Mesenchymal stem cell (in vitro differentiated cells and primary cell): ENCODE data around the gene KCNH1.

Experiments used
- DNase-seq: peaks from one replicate; pipeline ENCODE4 v3.0.0-alpha.2; 2013
- H2AFZ ChIP-seq: one replicate; pipeline ENCODE4 v1.6.1; 2013; ENCODE audit warnings: low read depth, mild to moderate bottlenecking, control low read depth, inconsistent platforms, low read length, moderate library complexity
- H2AK5ac ChIP-seq: 2 replicates; pipeline ENCODE4 v1.6.1; 2013; ENCODE audit warnings: low read length, moderate library complexity, mild to moderate bottlenecking, inconsistent platforms; ENCODE audit not compliant: severe bottlenecking
- H2BK120ac ChIP-seq: one replicate; pipeline ENCODE4 v1.6.1; 2013; ENCODE audit warnings: low read depth, mild to moderate bottlenecking, inconsistent platforms, low read length, moderate library complexity
- H2BK12ac ChIP-seq, 2 experiments: one replicate each; pipeline ENCODE4 v1.6.1; 2013; ENCODE audit warnings: inconsistent platforms in 2 of 2, low read length in 2 of 2, mild to moderate bottlenecking in 2 of 2, moderate library complexity in 2 of 2, control low read depth in 1 of 2
- H2BK15ac ChIP-seq: one replicate; pipeline ENCODE4 v1.6.1; 2013; ENCODE audit warnings: mild to moderate bottlenecking, low read depth, inconsistent platforms; ENCODE audit not compliant: poor library complexity, severe bottlenecking
- H2BK5ac ChIP-seq: 2 replicates; pipeline ENCODE4 v1.6.1; 2013; ENCODE audit warnings: low read depth, mild to moderate bottlenecking, low read length, control low read depth, inconsistent platforms; ENCODE audit not compliant: poor library complexity, severe bottlenecking
- H3K14ac ChIP-seq, 2 experiments: one replicate each; pipeline ENCODE4 v1.6.1; 2013; ENCODE audit warnings: inconsistent platforms in 2 of 2, low read length in 2 of 2, control low read depth in 1 of 2, mild to moderate bottlenecking in 1 of 2, moderate library complexity in 1 of 2
- H3K18ac ChIP-seq, 2 experiments: one replicate each; pipeline ENCODE4 v1.6.1; 2013; ENCODE audit warnings: inconsistent platforms in 2 of 2, low read length in 2 of 2, control low read depth in 1 of 2, low read depth in 1 of 2, mild to moderate bottlenecking in 1 of 2
- H3K23ac ChIP-seq, 2 experiments: one replicate each; pipeline ENCODE4 v1.6.1; 2013; ENCODE audit warnings: inconsistent platforms in 2 of 2, low read length in 2 of 2, mild to moderate bottlenecking in 2 of 2, moderate library complexity in 2 of 2, control low read depth in 1 of 2
- H3K27ac ChIP-seq: 2 replicates; pipeline ENCODE4 v1.5.1; 2013; ENCODE audit warnings: mild to moderate bottlenecking, moderate library complexity, low read length, control low read depth, inconsistent platforms; ENCODE audit not compliant: poor library complexity, severe bottlenecking
- H3K27me3 ChIP-seq, 2 experiments: 2 replicates each; pipeline versions ENCODE4 v1.6.1 to v1.7.0; 2013; ENCODE audit warnings: low read length in 2 of 2, mild to moderate bottlenecking in 2 of 2, moderate library complexity in 2 of 2, control low read depth in 1 of 2, inconsistent platforms in 1 of 2; ENCODE audit not compliant: control insufficient read depth in 1 of 2, insufficient read depth in 1 of 2
- H3K36me3 ChIP-seq, 2 experiments: 2 replicates each; pipeline versions ENCODE4 v1.6.1 to v1.7.0; 2013; ENCODE audit warnings: low read length in 2 of 2, control low read depth in 1 of 2, inconsistent platforms in 1 of 2, low read depth in 1 of 2, mild to moderate bottlenecking in 1 of 2; ENCODE audit not compliant: insufficient read depth in 2 of 2, control insufficient read depth in 1 of 2
- H3K4ac ChIP-seq, 2 experiments: one replicate each; pipeline ENCODE4 v1.6.1; 2013; ENCODE audit warnings: inconsistent platforms in 2 of 2, low read length in 2 of 2, mild to moderate bottlenecking in 2 of 2, moderate library complexity in 2 of 2, control low read depth in 1 of 2, low read depth in 1 of 2
- H3K4me1 ChIP-seq: 2 replicates; pipeline ENCODE4 v1.6.1; 2013; ENCODE audit warnings: low read depth, low read length, control low read depth; ENCODE audit not compliant: control insufficient read depth, insufficient read depth
- H3K4me2 ChIP-seq: 2 replicates; pipeline ENCODE4 v1.6.1; 2013; ENCODE audit warnings: low read length, mild to moderate bottlenecking, inconsistent platforms; ENCODE audit not compliant: poor library complexity, severe bottlenecking
- H3K4me3 ChIP-seq, 2 experiments: 2 replicates each; pipeline versions ENCODE4 v1.5.1 to v1.7.0; 2013; ENCODE audit warnings: low read length in 2 of 2, mild to moderate bottlenecking in 2 of 2, control low read depth in 1 of 2, low read depth in 1 of 2; ENCODE audit not compliant: insufficient read depth in 1 of 2
- H3K79me1 ChIP-seq: replicated peaks from 2 replicates; pipeline ENCODE4 v1.6.1; 2013; ENCODE audit warnings: mild to moderate bottlenecking, control low read depth, low read length, inconsistent platforms; ENCODE audit not compliant: poor library complexity, severe bottlenecking
- H3K9ac ChIP-seq: 2 replicates; pipeline ENCODE4 v1.7.0; 2013; ENCODE audit warnings: mild to moderate bottlenecking, low read length, moderate library complexity
- H3K9me3 ChIP-seq: 2 replicates; pipeline ENCODE4 v1.7.0; 2013; ENCODE audit warnings: mild to moderate bottlenecking, low read length; ENCODE audit not compliant: control insufficient read depth
- H4K8ac ChIP-seq: one replicate; pipeline ENCODE4 v1.6.1; 2013; ENCODE audit warnings: inconsistent platforms, mild to moderate bottlenecking, low read length, moderate library complexity
- H4K91ac ChIP-seq: one replicate; pipeline ENCODE4 v1.6.1; 2013; ENCODE audit warnings: mild to moderate bottlenecking, low read length, inconsistent platforms
- WGBS: methylation state at CpG from one replicate; pipeline ENCODE4 v1.1.7; 2013; ENCODE audit warnings: mixed read lengths; 5-methylcytosine and 5-hydroxymethylcytosine counted together

The KCNH1 gene

GRCh38 chr1:210705086-210705485 lies 428.9 kb downstream of the KCNH1 start:
- Histone ChIP-seq H2BK5ac (no peak overlapping the region), H3K79me1 (peaks cover 5% of the 10 kb centered on the region), H3K27ac (no peak overlapping the region), H3K4ac (no peak overlapping the region), H2BK12ac (no peak overlapping the region), H4K8ac (no peak overlapping the region), H4K91ac (no peak overlapping the region), H3K18ac (no peak overlapping the region), H3K4me2 (no peak overlapping the region), H2AFZ (no peak overlapping the region), H2BK15ac (no peak overlapping the region), H3K9me3 (no peaks in the 10 kb centered on the region), H2BK120ac (no peak overlapping the region), H3K36me3 (no peaks in the 10 kb centered on the region), H3K14ac (no peak overlapping the region), H3K4me3 (no peak overlapping the region), H3K27me3 (no peaks in the 10 kb centered on the region), H3K4me1 (no peaks in the 10 kb centered on the region), H3K9ac (no peak overlapping the region), H3K23ac (no peak overlapping the region), H2AK5ac (no peak overlapping the region)
- WGBS, result 60% methylated on average over 3 of the region's 3 CpGs
- DNase-seq, result no peak

DNA sequence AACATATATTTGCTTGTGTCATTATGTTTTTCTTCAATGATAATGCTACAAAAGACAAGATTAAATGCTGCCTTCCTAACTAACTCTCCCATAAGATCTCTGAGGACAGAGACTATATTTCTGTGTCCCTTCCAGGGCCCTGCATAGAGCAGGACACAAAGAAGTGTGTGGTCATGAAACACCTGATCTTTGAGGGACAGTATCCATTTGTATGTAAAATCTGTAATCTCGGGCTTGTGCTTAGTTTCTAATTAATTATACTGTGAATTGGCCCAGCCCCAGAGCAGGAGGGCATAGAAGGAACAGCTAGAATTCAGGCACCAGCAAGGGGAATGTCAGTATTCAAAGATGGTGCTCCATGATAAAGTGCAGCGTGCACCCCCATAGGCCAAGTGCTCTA lies 430.4 kb downstream of the KCNH1 start:
- no peak overlapping the region for H4K8ac ChIP-seq
- 86% methylated on average over 2 of the region's 2 CpGs for WGBS
- H3K4me1 ChIP-seq, result no peaks in the 10 kb centered on the region
- no peaks in the 10 kb centered on the region for H3K36me3 ChIP-seq
- no peak overlapping the region for H2BK120ac ChIP-seq
- H3K9ac ChIP-seq, result no peak overlapping the region
- DNase-seq, result no peak
- H2BK5ac ChIP-seq, result no peak overlapping the region
- H2AFZ ChIP-seq, result no peak overlapping the region
- H2BK15ac ChIP-seq, result no peak overlapping the region
- H3K4me3 ChIP-seq, result no peak overlapping the region
- no peak overlapping the region for H4K91ac ChIP-seq
- no peak overlapping the region for H3K4ac ChIP-seq
- peaks cover 3% of the 10 kb centered on the region for H3K79me1 ChIP-seq
- no peaks in the 10 kb centered on the region for H3K9me3 ChIP-seq
- H2AK5ac ChIP-seq, result no peak overlapping the region
- no peak overlapping the region for H3K4me2 ChIP-seq
- no peak overlapping the region for H3K14ac ChIP-seq
- no peak overlapping the region for H3K23ac ChIP-seq
- H2BK12ac ChIP-seq, result no peak overlapping the region
- H3K27me3 ChIP-seq, result no peaks in the 10 kb centered on the region
- H3K18ac ChIP-seq, result no peak overlapping the region
- no peak overlapping the region for H3K27ac ChIP-seq

- no peak overlapping the region for H2AFZ ChIP-seq
- no peak for DNase-seq
- H3K4ac ChIP-seq, result no peak overlapping the region
- H3K18ac ChIP-seq, result no peak overlapping the region
- no peak overlapping the region for H4K91ac ChIP-seq
- no peak overlapping the region for H3K23ac ChIP-seq
- no peaks in the 10 kb centered on the region for H3K4me1 ChIP-seq
- H2BK12ac ChIP-seq, result no peak overlapping the region
- H3K4me2 ChIP-seq, result no peak overlapping the region
- 94% methylated on average over 2 of the region's 2 CpGs for WGBS
- H3K9me3 ChIP-seq, result no peaks in the 10 kb centered on the region
- H2BK120ac ChIP-seq, result no peak overlapping the region
- no peak overlapping the region for H4K8ac ChIP-seq
- no peak overlapping the region for H3K9ac ChIP-seq
- H3K79me1 ChIP-seq, result peaks cover 3% of the 10 kb centered on the region
- no peak overlapping the region for H2AK5ac ChIP-seq
- no peak overlapping the region for H3K14ac ChIP-seq
- H3K27ac ChIP-seq, result no peak overlapping the region
- no peaks in the 10 kb centered on the region for H3K36me3 ChIP-seq
- H3K27me3 ChIP-seq, result no peaks in the 10 kb centered on the region
- no peak overlapping the region for H2BK5ac ChIP-seq
- no peak overlapping the region for H2BK15ac ChIP-seq
- no peak overlapping the region for H3K4me3 ChIP-seq
These were observed 431.4 kb downstream of the KCNH1 start for GRCh38 chr1:210702506-210702905.

- Histone ChIP-seq H2BK5ac (no peak overlapping the region), H3K27ac (no peak overlapping the region), H4K8ac (no peak overlapping the region), H2AFZ (no peak overlapping the region), H2BK15ac (no peak overlapping the region), H3K23ac (no peak overlapping the region), H3K4me2 (no peak overlapping the region), H3K27me3 (no peaks in the 10 kb centered on the region), H3K36me3 (no peaks in the 10 kb centered on the region), H2BK120ac (no peak overlapping the region), H2AK5ac (no peak overlapping the region), H3K9me3 (no peaks in the 10 kb centered on the region), H3K4ac (no peak overlapping the region), H2BK12ac (no peak overlapping the region), H3K4me3 (no peak overlapping the region), H3K79me1 (peaks cover 2% of the 10 kb centered on the region), H3K18ac (no peak overlapping the region), H4K91ac (no peak overlapping the region), H3K4me1 (no peaks in the 10 kb centered on the region), H3K9ac (no peak overlapping the region), H3K14ac (no peak overlapping the region)
- DNase-seq, result no peak
- 36% methylated on average over 1 of the region's 2 CpGs for WGBS
These were observed 433.4 kb downstream of the KCNH1 start for GRCh38 chr1:210700511-210700910.
